Mesenchymal stem cell (in vitro differentiated cells and primary cell): Measurements from ENCODE around the gene PKDCC.
A peak's percentile ranks its signal among the peaks of the same experiment; 100 is the strongest.

ENCODE experiments used
- DNase-seq: peaks from one replicate; pipeline ENCODE4 v3.0.0-alpha.2; 2013
- H2AFZ ChIP-seq: one replicate; pipeline ENCODE4 v1.6.1; 2013; ENCODE audit warnings: low read depth, mild to moderate bottlenecking, control low read depth, inconsistent platforms, low read length, moderate library complexity
- H2AK5ac ChIP-seq: 2 replicates; pipeline ENCODE4 v1.6.1; 2013; ENCODE audit warnings: low read length, moderate library complexity, mild to moderate bottlenecking, inconsistent platforms; ENCODE audit not compliant: severe bottlenecking
- H2BK120ac ChIP-seq: one replicate; pipeline ENCODE4 v1.6.1; 2013; ENCODE audit warnings: low read depth, mild to moderate bottlenecking, inconsistent platforms, low read length, moderate library complexity
- H2BK12ac ChIP-seq, 2 experiments: one replicate each; pipeline ENCODE4 v1.6.1; 2013; ENCODE audit warnings: inconsistent platforms in 2 of 2, low read length in 2 of 2, mild to moderate bottlenecking in 2 of 2, moderate library complexity in 2 of 2, control low read depth in 1 of 2
- H2BK15ac ChIP-seq: one replicate; pipeline ENCODE4 v1.6.1; 2013; ENCODE audit warnings: mild to moderate bottlenecking, low read depth, inconsistent platforms; ENCODE audit not compliant: poor library complexity, severe bottlenecking
- H2BK5ac ChIP-seq: 2 replicates; pipeline ENCODE4 v1.6.1; 2013; ENCODE audit warnings: low read depth, mild to moderate bottlenecking, low read length, control low read depth, inconsistent platforms; ENCODE audit not compliant: poor library complexity, severe bottlenecking
- H3K14ac ChIP-seq, 2 experiments: one replicate each; pipeline ENCODE4 v1.6.1; 2013; ENCODE audit warnings: inconsistent platforms in 2 of 2, low read length in 2 of 2, control low read depth in 1 of 2, mild to moderate bottlenecking in 1 of 2, moderate library complexity in 1 of 2
- H3K18ac ChIP-seq, 2 experiments: one replicate each; pipeline ENCODE4 v1.6.1; 2013; ENCODE audit warnings: inconsistent platforms in 2 of 2, low read length in 2 of 2, control low read depth in 1 of 2, low read depth in 1 of 2, mild to moderate bottlenecking in 1 of 2
- H3K23ac ChIP-seq, 2 experiments: one replicate each; pipeline ENCODE4 v1.6.1; 2013; ENCODE audit warnings: inconsistent platforms in 2 of 2, low read length in 2 of 2, mild to moderate bottlenecking in 2 of 2, moderate library complexity in 2 of 2, control low read depth in 1 of 2
- H3K27ac ChIP-seq: 2 replicates; pipeline ENCODE4 v1.5.1; 2013; ENCODE audit warnings: mild to moderate bottlenecking, moderate library complexity, low read length, control low read depth, inconsistent platforms; ENCODE audit not compliant: poor library complexity, severe bottlenecking
- H3K27me3 ChIP-seq, 2 experiments: 2 replicates each; pipeline versions ENCODE4 v1.6.1 to v1.7.0; 2013; ENCODE audit warnings: low read length in 2 of 2, mild to moderate bottlenecking in 2 of 2, moderate library complexity in 2 of 2, control low read depth in 1 of 2, inconsistent platforms in 1 of 2; ENCODE audit not compliant: control insufficient read depth in 1 of 2, insufficient read depth in 1 of 2
- H3K36me3 ChIP-seq, 2 experiments: 2 replicates each; pipeline versions ENCODE4 v1.6.1 to v1.7.0; 2013; ENCODE audit warnings: low read length in 2 of 2, control low read depth in 1 of 2, inconsistent platforms in 1 of 2, low read depth in 1 of 2, mild to moderate bottlenecking in 1 of 2; ENCODE audit not compliant: insufficient read depth in 2 of 2, control insufficient read depth in 1 of 2
- H3K4ac ChIP-seq, 2 experiments: one replicate each; pipeline ENCODE4 v1.6.1; 2013; ENCODE audit warnings: inconsistent platforms in 2 of 2, low read length in 2 of 2, mild to moderate bottlenecking in 2 of 2, moderate library complexity in 2 of 2, control low read depth in 1 of 2, low read depth in 1 of 2
- H3K4me1 ChIP-seq: 2 replicates; pipeline ENCODE4 v1.6.1; 2013; ENCODE audit warnings: low read depth, low read length, control low read depth; ENCODE audit not compliant: control insufficient read depth, insufficient read depth
- H3K4me2 ChIP-seq: 2 replicates; pipeline ENCODE4 v1.6.1; 2013; ENCODE audit warnings: low read length, mild to moderate bottlenecking, inconsistent platforms; ENCODE audit not compliant: poor library complexity, severe bottlenecking
- H3K4me3 ChIP-seq, 2 experiments: 2 replicates each; pipeline versions ENCODE4 v1.5.1 to v1.7.0; 2013; ENCODE audit warnings: low read length in 2 of 2, mild to moderate bottlenecking in 2 of 2, control low read depth in 1 of 2, low read depth in 1 of 2; ENCODE audit not compliant: insufficient read depth in 1 of 2
- H3K79me1 ChIP-seq: replicated peaks from 2 replicates; pipeline ENCODE4 v1.6.1; 2013; ENCODE audit warnings: mild to moderate bottlenecking, control low read depth, low read length, inconsistent platforms; ENCODE audit not compliant: poor library complexity, severe bottlenecking
- H3K9ac ChIP-seq: 2 replicates; pipeline ENCODE4 v1.7.0; 2013; ENCODE audit warnings: mild to moderate bottlenecking, low read length, moderate library complexity
- H3K9me3 ChIP-seq: 2 replicates; pipeline ENCODE4 v1.7.0; 2013; ENCODE audit warnings: mild to moderate bottlenecking, low read length; ENCODE audit not compliant: control insufficient read depth
- H4K8ac ChIP-seq: one replicate; pipeline ENCODE4 v1.6.1; 2013; ENCODE audit warnings: inconsistent platforms, mild to moderate bottlenecking, low read length, moderate library complexity
- H4K91ac ChIP-seq: one replicate; pipeline ENCODE4 v1.6.1; 2013; ENCODE audit warnings: mild to moderate bottlenecking, low read length, inconsistent platforms
- WGBS: methylation state at CpG from one replicate; pipeline ENCODE4 v1.1.7; 2013; ENCODE audit warnings: mixed read lengths; 5-methylcytosine and 5-hydroxymethylcytosine counted together

The PKDCC gene

DNA sequence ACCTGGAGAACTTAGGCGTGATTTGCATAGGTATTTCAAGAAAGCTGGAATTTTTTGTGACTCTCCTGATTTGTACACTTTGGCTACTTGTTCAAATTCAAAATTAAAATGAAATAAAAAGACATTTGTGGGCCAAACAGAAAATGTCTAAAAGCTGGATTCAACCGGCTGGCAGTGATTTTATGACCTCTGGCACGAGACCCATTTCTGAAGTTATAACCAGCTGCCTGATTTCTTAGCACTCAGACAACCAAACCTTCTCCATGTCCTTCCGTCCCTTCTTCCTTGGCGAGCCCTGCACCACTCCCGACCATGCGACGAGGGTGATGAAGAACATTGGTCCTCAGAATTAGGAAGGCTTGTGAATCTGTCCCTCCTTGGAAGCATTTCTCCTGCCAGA is 19.7 kb downstream of the PKDCC start:
- no peak overlapping the region for H3K27ac ChIP-seq
- no peak overlapping the region for H2BK12ac ChIP-seq
- no peak overlapping the region for H2BK15ac ChIP-seq
- no peak overlapping the region for H3K4me2 ChIP-seq
- H3K9me3 ChIP-seq = no peaks in the 10 kb centered on the region
- peaks cover 8 to 13% of the 10 kb centered on the region in 2 experiments for H3K27me3 ChIP-seq
- WGBS = 97% methylated on average over 8 of the region's 8 CpGs
- no peak overlapping the region for H2AFZ ChIP-seq
- no peak overlapping the region for H4K91ac ChIP-seq
- H2BK5ac ChIP-seq = no peak overlapping the region
- H3K4me1 ChIP-seq = peaks cover 4% of the 10 kb centered on the region
- no peak overlapping the region for H2BK120ac ChIP-seq
- no peak for DNase-seq
- no peak overlapping the region for H4K8ac ChIP-seq
- no peak overlapping the region for H3K4ac ChIP-seq
- H3K14ac ChIP-seq = no peak overlapping the region
- H3K9ac ChIP-seq = no peak overlapping the region
- no peak overlapping the region for H2AK5ac ChIP-seq
- no peaks in the 10 kb centered on the region for H3K36me3 ChIP-seq
- H3K23ac ChIP-seq = no peak overlapping the region
- no peaks in the 10 kb centered on the region for H3K79me1 ChIP-seq
- H3K18ac ChIP-seq = no peak overlapping the region
- no peak overlapping the region for H3K4me3 ChIP-seq

DNA sequence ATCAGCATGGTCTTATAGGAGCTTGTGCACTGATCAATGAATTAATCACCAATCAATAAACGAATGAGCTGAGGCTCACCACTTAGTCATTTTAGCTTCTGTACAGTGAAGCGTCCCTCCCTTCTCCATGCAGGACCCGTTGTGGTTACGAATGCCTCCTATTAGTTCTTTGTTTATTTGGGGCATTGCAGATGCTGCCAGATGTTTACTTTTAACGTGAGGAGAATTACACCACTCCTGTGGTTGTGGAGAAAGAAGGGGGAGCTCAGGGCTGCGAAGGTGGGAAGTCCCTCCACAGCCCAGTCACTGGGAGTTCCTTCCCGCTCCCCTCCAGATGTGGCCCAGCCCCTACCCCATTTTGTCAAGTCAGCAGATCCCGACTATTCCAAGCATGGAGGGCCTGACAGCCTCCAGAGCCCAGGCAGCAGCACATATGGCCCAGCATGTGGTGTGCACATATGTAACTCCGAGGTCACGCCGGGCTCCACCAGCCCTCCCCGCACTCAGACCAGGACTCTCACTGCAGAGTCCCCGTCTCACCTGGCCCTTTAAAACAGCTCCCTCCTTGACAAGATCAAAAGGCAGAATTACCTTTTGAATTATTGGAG is 20.9 kb downstream of the PKDCC start:
- Histone ChIP-seq H3K4me1 (peaks cover 7% of the 10 kb centered on the region), H3K18ac (peak overlapping the region; percentile 12 to 63), H3K14ac (no peak overlapping the region), H2AK5ac (no peak overlapping the region), H3K27ac (no peak overlapping the region), H4K91ac (no peak overlapping the region), H3K9ac (no peak overlapping the region), H3K79me1 (no peaks in the 10 kb centered on the region), H3K36me3 (no peaks in the 10 kb centered on the region), H2AFZ (no peak overlapping the region), H3K4ac (no peak overlapping the region), H3K4me3 (no peak overlapping the region), H2BK5ac (no peak overlapping the region), H3K27me3 (peaks cover 8 to 13% of the 10 kb centered on the region in 2 experiments), H4K8ac (no peak overlapping the region), H3K4me2 (no peak overlapping the region), H2BK120ac (no peak overlapping the region), H2BK12ac (no peak overlapping the region), H2BK15ac (no peak overlapping the region), H3K23ac (no peak overlapping the region), H3K9me3 (no peaks in the 10 kb centered on the region)
- 22% methylated on average over 8 of the region's 13 CpGs for WGBS
- peak; percentile 90 for DNase-seq

DNA sequence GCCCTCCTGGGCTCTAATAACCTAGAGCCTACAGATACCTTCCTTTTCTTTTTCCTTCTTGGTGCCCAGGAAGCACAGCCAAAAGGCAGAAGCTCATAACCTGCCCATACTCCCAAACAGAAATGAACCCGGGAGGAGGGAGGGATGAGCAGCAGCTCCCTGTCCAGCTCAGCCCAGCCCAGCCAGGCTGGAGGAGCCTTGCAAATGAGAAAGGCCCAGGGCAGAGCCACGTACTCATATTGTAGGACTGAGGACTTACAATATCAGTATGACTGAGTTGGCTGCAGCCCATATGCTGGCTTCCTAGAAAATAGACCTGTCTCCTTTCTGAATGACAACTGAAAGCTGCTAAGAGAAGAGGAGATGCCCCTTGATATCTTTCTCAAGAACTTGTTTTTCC is 21.7 kb downstream of the PKDCC start:
- H3K4ac ChIP-seq = no peak overlapping the region

DNA sequence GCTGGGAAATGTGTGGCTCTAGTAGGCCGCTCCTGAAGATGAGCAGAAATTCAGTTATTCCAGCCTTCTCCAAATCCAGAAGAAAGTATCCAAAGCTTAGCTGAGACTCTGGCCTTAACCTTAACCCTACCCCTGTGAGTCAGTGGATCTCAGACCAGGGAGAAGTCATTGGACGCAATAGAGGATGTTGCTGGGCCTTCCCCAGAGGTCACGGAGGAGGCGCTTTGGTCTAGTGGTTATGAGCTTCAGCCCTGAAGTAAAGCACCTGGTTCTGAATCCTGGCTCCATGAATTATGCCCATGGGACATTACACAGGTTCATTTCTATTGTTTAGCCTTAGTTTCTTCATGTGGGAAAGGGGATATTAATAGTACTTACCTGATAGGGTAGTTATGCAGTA is 24.0 kb downstream of the PKDCC start:
- Histone ChIP-seq H3K79me1 (no peaks in the 10 kb centered on the region), H3K18ac (no peak overlapping the region), H3K23ac (no peak overlapping the region), H3K27me3 (peaks cover 8 to 13% of the 10 kb centered on the region in 2 experiments), H2AK5ac (no peak overlapping the region), H3K36me3 (no peaks in the 10 kb centered on the region), H3K4me3 (no peak overlapping the region), H2BK15ac (no peak overlapping the region), H4K8ac (no peak overlapping the region), H2BK5ac (no peak overlapping the region), H3K9ac (no peak overlapping the region), H3K4ac (no peak overlapping the region), H3K4me1 (peaks cover 7% of the 10 kb centered on the region), H2AFZ (no peak overlapping the region), H3K27ac (no peak overlapping the region), H3K14ac (no peak overlapping the region), H3K4me2 (no peak overlapping the region), H4K91ac (no peak overlapping the region), H3K9me3 (no peaks in the 10 kb centered on the region), H2BK12ac (no peak overlapping the region), H2BK120ac (no peak overlapping the region)
- 91% methylated on average over 4 of the region's 4 CpGs for WGBS
- DNase-seq = peak; percentile 55

More for the DNA sequence above, 21.7 kb downstream of the PKDCC start:
- Histone ChIP-seq H2BK15ac (no peak overlapping the region), H3K79me1 (no peaks in the 10 kb centered on the region), H3K4me3 (no peak overlapping the region), H3K27ac (no peak overlapping the region), H4K8ac (no peak overlapping the region), H3K18ac (peak overlapping the region in 1 of 2 experiments; percentile 30), H2BK120ac (no peak overlapping the region), H3K4me1 (peaks cover 7% of the 10 kb centered on the region), H4K91ac (no peak overlapping the region), H2BK12ac (peak overlapping the region in 1 of 2 experiments; percentile 17), H3K14ac (no peak overlapping the region), H2BK5ac (no peak overlapping the region), H2AFZ (no peak overlapping the region), H3K23ac (no peak overlapping the region), H3K4me2 (no peak overlapping the region), H3K9ac (no peak overlapping the region), H3K36me3 (no peaks in the 10 kb centered on the region), H3K9me3 (no peaks in the 10 kb centered on the region), H3K27me3 (peaks cover 8 to 13% of the 10 kb centered on the region in 2 experiments), H2AK5ac (no peak overlapping the region)
- no peak for DNase-seq
- 82% methylated on average over 2 of the region's 2 CpGs for WGBS
